DOHH2 (cell line): ENCODE measurements around the gene PCDHGB1.
A peak's percentile ranks its signal among the peaks of the same experiment; 100 is the strongest.
"Not testable (repeated sequence)": the region's sequence is repeated elsewhere in the genome, so short reads cannot be mapped to it uniquely, and the experiment has no call there.

Experiments used
- H3F3A ChIP-seq: fragments of 200-600 bp; sonication (generic), shearing (Covaris generic); 2 replicates; pipeline ENCODE4 v1.6.0; 2016; ENCODE audit warnings: antibody characterized with exemption, mild to moderate bottlenecking; ENCODE audit not compliant: control insufficient read depth, insufficient read depth
- H3K27ac ChIP-seq: fragments of 200-600 bp; sonication (generic); 2 replicates; pipeline ENCODE4 v1.5.1; 2014; ENCODE audit warnings: low read depth, mild to moderate bottlenecking, low read length, moderate library complexity
- H3K27me3 ChIP-seq: fragments of 200-600 bp; sonication (generic); 2 replicates; pipeline ENCODE4 v1.6.1; 2014; ENCODE audit warnings: mild to moderate bottlenecking, low read length, mixed read lengths; ENCODE audit not compliant: control insufficient read depth
- H3K36me3 ChIP-seq: fragments of 200-600 bp; sonication (generic); 2 replicates; pipeline ENCODE4 v1.6.1; 2014; ENCODE audit warnings: mild to moderate bottlenecking, low read length, moderate library complexity, mixed read lengths; ENCODE audit not compliant: control insufficient read depth
- H3K4me1 ChIP-seq: fragments of 200-600 bp; sonication (generic); 2 replicates; pipeline ENCODE4 v1.6.1; 2014; ENCODE audit warnings: mild to moderate bottlenecking, low read length, mixed read lengths; ENCODE audit not compliant: control insufficient read depth
- H3K4me2 ChIP-seq: fragments of 200-600 bp; sonication (generic); 2 replicates; pipeline ENCODE4 v1.6.0; 2014; ENCODE audit warnings: mild to moderate bottlenecking, low read length, moderate library complexity
- H3K4me3 ChIP-seq: fragments of 200-600 bp; sonication (generic); 2 replicates; pipeline ENCODE4 v1.5.1; 2014; ENCODE audit warnings: mild to moderate bottlenecking, low read length, mixed read lengths
- H3K79me2 ChIP-seq: fragments of 200-600 bp; sonication (generic); 2 replicates; pipeline ENCODE4 v1.6.1; 2014; ENCODE audit warnings: mild to moderate bottlenecking, low read length, mixed read lengths; ENCODE audit not compliant: control insufficient read depth
- H3K9me2 ChIP-seq: fragments of 200-600 bp; sonication (generic); replicated peaks from 2 replicates; pipeline ENCODE4 v1.6.1; 2014; ENCODE audit warnings: mild to moderate bottlenecking, low read length, mixed read lengths; ENCODE audit not compliant: control insufficient read depth
- H3K9me3 ChIP-seq: fragments of 200-600 bp; sonication (generic); 2 replicates; pipeline ENCODE4 v1.6.1; 2014; ENCODE audit warnings: antibody characterized with exemption, low read length, mixed read lengths; ENCODE audit not compliant: control insufficient read depth, insufficient read depth
- H4K20me1 ChIP-seq: fragments of 200-600 bp; sonication (generic); 2 replicates; pipeline ENCODE4 v1.6.0; 2014; ENCODE audit warnings: low read depth, mild to moderate bottlenecking, antibody characterized with exemption, low read length, moderate library complexity; ENCODE audit not compliant: control insufficient read depth, insufficient read depth
- CTCF ChIP-seq: fragments of 200-600 bp; sonication (generic); IDR thresholded peaks from one replicate; pipeline ENCODE4 v1.5.1; 2014; ENCODE audit warnings: antibody characterized with exemption, mild to moderate bottlenecking, low read depth, low read length; ENCODE audit not compliant: poor library complexity, severe bottlenecking
- EZH2phosphoT487 ChIP-seq: fragments of 200-600 bp; sonication (generic); IDR thresholded peaks from 2 replicates; pipeline ENCODE4 v1.6.1; 2017; ENCODE audit warnings: borderline replicate concordance, mild to moderate bottlenecking, antibody characterized with exemption, low read length, moderate library complexity, mixed read lengths

PCDHGB1 gene

DNA sequence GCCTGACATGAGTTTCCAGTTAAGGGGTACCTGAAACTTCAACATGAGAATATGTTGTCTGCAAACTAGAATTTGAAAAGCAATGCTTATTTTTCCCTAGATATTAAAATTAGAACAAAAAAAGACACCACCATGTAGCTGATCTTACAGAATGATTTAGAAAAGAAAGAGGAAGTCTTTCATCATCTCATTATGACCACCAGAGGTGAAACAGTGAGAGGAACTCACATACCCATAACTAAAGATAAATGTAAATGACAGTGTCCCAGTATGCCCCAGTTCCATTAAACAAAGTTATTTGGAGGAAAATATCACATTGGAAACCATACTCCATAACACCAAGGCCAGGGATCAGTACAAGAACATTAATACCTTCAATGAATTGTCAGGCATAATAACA is 36.2 kb upstream of the PCDHGB1 start:
- Histone ChIP-seq H3K79me2 (peaks cover 76% of the 10 kb centered on the region), H4K20me1 (no peaks in the 10 kb centered on the region), H3K4me2 (no peak overlapping the region), H3K27ac (no peak overlapping the region), H3F3A (no peaks in the 10 kb centered on the region), H3K4me1 (peaks cover 6% of the 10 kb centered on the region), H3K36me3 (peaks cover 60% of the 10 kb centered on the region), H3K9me2 (no peaks in the 10 kb centered on the region), H3K9me3 (peaks cover 37% of the 10 kb centered on the region), H3K27me3 (no peaks in the 10 kb centered on the region), H3K4me3 (no peak overlapping the region)
- TF ChIP-seq CTCF (no peak), EZH2phosphoT487 (no peak)

- H3K9me2 ChIP-seq, H3K27me3 ChIP-seq, H4K20me1 ChIP-seq, H3F3A ChIP-seq, H3K27ac ChIP-seq, H3K4me2 ChIP-seq, H3K4me3 ChIP-seq: not testable (repeated sequence)
- Histone ChIP-seq H3K9me3 (peaks cover 51% of the 10 kb centered on the region), H3K36me3 (peaks cover 72% of the 10 kb centered on the region), H3K79me2 (peaks cover 83% of the 10 kb centered on the region), H3K4me1 (peaks cover 27% of the 10 kb centered on the region)
Measured at GRCh38 chr5:141316963-141317362, 32.9 kb upstream of the PCDHGB1 start.

DNA sequence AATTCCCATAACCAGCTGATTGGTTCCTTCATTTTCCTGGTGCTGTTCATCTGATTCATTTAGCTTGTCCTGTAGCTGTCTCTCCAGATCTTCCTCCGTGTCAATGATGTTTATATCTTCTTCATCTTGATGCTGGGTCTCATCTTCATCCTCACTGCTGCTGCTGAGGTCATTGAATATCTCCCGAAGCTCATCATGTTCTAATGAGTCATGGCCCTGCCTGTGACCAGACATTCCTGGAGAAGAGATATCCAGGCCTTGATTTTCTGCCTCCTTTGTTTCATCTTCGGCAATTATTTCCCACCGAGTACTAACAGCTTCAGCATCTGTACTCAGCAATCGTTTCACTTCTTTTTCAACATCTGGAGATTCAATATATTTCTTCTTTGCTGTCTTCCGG is 30.7 kb upstream of the PCDHGB1 start:
- Histone ChIP-seq H3F3A (no peaks in the 10 kb centered on the region), H3K4me2 (peak overlapping the region; percentile 66), H4K20me1 (no peaks in the 10 kb centered on the region), H3K4me1 (peaks cover 28% of the 10 kb centered on the region), H3K27ac (no peak overlapping the region), H3K9me2 (no peaks in the 10 kb centered on the region), H3K27me3 (no peaks in the 10 kb centered on the region), H3K36me3 (peaks cover 58% of the 10 kb centered on the region), H3K4me3 (peak overlapping the region; percentile 82), H3K79me2 (peaks cover 63% of the 10 kb centered on the region), H3K9me3 (peaks cover 50% of the 10 kb centered on the region)
- TF ChIP-seq EZH2phosphoT487 (no peak), CTCF (no peak)

DNA sequence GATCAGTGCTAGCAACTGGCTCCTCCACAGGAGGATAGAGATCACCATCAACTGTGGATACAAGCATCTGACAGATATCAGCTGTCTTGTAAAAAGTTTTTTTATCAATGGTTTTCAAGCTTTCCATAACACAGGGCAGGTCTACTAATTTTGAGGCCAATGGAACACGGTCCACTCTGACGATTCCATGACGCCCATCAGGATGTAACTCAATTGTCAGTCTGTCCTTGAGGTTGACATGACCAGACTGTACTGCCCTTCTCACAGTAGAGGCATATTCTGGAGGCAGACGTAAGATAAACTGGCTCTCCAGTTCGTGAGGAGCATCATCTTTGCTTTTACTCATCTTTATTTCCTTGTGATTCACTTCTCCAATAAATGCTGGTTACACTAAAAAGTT is 30.2 kb upstream of the PCDHGB1 start:
- Histone ChIP-seq H3K9me3 (peaks cover 46% of the 10 kb centered on the region), H3K79me2 (peaks cover 58% of the 10 kb centered on the region), H3F3A (no peaks in the 10 kb centered on the region), H3K36me3 (peaks cover 53% of the 10 kb centered on the region), H3K4me2 (peak overlapping the region; percentile 66), H3K4me1 (peaks cover 26% of the 10 kb centered on the region), H3K27me3 (no peaks in the 10 kb centered on the region), H3K9me2 (no peaks in the 10 kb centered on the region), H3K4me3 (peak overlapping the region; percentile 82), H3K27ac (peak overlapping the region; percentile 79), H4K20me1 (no peaks in the 10 kb centered on the region)
- no peak for TF ChIP-seq EZH2phosphoT487
- TF ChIP-seq CTCF = no peak
